Measurements from ENCODE around the gene AAMP.
A peak's percentile ranks its signal among the peaks of the same experiment; 100 is the strongest.

Gene AAMP

DNA sequence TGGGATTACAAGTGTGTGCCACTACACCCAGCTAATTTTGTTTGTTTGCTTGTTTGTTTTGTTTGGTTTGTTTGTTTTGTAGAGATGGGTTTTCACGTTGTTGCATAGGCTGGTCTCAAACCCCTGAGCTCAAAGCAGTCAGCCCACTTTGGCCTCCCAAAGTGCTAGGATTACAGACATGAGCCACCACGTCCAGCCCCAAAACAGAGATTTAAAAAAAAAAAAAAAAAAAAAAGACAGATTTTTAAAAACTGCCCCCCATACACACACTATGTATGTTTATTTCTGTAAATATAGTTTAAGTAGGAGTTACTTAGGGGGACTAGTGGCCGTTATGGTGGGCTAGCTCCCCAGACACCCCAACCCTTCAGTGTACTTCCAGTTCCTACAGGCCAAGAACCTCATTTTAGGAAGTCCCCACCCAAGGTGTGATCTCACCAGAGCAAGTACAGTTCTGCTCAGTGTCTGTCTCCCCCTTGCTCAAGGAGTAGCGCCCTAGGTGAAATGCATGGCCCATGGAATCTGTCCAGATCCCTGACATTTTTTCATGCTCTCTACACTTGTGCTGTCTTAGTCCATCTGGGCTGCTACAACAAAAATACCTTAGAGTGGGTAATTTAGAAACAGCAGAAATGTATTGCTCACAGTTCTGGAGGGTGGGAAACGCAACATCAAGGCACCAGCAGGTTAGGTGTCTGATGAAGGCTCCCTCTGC, 23.9 kb upstream of the AAMP start:
- no peak for DNase-seq

DNA sequence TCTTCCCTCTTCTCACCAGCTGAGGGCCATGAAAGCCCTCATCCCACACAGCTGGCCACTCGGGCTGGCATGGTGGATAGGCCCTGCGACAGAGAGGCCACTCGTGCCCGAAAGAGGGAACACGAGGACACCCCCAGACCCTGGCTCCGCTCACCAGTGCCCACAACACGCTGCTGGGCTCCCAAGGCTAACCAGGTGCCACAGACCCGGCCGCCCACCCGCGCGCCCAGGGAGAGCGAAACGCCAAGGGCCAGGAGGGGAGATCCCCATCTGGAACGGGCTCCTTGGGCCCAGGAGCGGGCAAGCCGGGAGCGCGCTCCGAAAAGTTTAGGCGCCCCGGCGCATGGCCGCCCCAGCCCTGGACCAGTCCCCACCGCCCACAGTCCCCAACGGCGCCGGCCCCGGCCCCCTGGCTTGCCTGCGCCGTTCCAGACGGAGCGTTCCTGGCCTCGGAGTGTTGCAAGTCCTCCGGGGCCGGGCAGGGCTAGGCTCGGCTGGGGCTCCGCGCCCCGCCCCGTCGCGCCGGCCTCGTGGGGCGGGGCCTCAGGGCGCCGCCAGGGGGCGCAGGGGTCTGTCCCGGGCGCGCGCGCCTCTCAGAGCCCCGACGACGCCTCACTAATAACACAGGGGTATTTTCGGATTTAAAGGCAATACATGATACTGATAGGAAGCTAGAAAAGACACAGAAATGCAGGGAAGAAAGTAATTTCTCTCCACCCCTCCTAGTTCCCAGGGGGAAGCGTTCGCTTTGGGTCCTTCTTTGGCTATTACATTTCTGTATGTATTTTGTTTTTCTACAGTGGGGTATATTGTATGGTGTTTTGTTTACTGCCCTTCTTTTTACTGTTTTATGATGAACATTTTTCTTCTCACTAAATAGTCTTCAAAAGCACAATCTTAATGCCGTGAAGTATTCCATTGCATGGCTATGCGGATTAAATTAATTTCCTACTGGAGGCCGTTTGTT, 22.4 kb upstream of the AAMP start, which contains the start of gene TMBIM1:
Gene TMBIM1 (minus strand): TSS at position 456 of the 967 bp plus-strand sequence. CDS start 10,362 bp downstream, outside the sequence.
- DNase-seq = peak; percentile 80

DNA sequence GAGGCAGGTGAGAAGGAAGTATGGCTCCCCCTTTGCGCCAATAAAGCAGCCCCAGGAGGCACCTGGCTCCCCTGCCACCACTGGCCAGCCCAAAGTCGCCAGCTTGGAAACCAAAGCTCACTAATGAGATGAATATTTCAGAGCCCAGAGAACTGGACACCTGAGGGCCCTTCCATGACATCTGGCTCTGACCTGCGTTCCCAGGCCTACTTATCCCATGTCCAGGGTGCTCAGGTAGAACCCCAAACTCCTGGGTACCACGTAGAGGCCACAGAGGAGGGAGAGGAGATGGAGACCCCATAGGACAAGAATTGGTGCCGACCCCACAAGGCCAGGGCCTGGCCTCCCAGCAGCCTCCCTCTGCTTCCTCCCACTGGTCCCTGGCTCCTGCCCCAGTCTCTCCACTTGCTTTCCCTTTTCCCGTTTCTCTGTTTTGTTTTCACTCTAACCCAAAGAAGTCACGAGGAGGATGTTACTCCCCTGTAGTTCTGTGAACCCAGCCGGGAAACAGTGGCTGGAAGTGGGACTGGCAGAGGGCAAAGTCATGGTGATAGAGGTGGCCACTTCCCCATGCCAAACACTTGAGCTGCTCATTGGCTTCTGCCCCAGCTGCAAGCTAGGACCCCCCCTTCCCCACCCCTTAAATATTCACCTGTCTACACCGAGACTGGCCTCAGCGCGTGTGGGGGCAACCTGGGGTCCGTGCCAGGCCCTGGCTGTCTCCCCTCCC, 21.5 kb upstream of the AAMP start:
- no peak for DNase-seq

DNA sequence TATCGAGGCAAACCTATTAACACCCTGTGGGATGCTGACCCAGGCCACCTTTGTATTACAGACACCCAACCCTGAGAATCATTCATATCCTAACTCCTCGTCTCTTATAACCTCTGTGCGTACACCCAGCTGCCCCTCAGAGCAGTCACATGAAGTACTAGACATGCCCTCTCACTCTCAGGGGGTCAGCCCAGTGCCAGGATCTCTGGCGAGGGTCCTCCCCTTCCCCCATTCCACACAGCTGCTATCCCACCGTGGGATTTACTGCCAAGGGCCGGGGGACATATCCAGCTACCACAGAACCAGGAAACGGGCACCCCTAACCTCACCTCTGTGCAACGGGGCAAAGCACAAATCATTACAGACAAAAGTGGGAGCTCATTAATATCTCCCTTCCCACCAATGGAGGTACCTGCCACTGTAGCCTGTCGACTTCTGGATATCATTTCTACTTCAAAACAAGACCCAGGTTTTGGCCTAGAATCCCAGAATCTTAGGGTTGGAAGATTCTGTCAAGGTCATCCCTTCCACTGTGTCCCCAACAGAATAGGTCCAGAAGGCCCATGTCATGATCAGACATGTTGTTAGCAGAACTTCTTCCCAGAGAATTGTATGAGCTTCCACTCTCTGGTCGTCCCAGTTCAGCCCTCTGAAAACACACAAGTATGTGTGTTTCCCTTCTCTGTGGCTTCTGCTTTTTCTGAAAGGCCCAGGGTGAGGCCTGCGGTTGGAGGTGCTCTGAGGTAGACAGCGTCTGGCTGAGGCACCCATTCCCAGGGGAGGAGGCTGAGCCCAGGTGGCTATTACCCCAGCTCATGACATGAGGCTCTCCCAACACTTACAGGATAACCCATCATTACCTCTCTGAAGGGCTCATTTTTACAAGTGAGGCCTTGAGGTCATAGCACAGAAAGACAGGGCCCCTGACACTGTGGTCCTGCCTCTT, 20.7 kb upstream of the AAMP start:
- DNase-seq = no peak

DNA sequence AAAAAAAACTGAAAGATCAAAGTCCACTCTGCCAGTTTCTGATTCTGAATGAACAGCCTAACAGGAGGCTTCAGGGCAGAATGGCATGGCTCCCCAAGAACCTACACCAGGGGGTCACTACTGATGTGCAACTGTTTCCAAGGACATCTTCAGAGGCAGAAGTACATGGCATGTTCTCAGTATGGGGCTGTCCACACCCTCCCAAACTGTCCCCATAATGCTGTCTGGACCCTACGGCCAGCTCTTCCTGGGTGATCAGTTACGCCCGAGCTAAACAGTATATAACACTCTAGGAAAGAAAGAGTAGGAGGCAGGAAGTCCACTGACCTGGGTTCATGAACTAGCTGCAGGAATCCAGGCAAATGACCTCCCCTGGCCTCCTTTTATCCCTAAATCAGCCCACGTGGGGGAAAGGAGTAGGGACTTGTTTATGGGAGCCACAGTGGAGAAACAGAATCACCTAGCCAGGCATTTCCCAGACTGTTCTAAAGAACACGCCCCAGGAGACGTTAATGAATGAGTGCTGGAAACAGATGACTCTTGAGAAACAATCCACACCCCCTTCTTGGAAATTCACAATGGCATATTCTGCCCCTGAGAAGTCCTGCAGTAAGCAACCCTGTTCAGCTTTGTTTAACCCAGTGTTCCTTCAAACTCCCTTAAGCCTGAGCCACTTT, 19.8 kb upstream of the AAMP start:
- DNase-seq = no peak

DNA sequence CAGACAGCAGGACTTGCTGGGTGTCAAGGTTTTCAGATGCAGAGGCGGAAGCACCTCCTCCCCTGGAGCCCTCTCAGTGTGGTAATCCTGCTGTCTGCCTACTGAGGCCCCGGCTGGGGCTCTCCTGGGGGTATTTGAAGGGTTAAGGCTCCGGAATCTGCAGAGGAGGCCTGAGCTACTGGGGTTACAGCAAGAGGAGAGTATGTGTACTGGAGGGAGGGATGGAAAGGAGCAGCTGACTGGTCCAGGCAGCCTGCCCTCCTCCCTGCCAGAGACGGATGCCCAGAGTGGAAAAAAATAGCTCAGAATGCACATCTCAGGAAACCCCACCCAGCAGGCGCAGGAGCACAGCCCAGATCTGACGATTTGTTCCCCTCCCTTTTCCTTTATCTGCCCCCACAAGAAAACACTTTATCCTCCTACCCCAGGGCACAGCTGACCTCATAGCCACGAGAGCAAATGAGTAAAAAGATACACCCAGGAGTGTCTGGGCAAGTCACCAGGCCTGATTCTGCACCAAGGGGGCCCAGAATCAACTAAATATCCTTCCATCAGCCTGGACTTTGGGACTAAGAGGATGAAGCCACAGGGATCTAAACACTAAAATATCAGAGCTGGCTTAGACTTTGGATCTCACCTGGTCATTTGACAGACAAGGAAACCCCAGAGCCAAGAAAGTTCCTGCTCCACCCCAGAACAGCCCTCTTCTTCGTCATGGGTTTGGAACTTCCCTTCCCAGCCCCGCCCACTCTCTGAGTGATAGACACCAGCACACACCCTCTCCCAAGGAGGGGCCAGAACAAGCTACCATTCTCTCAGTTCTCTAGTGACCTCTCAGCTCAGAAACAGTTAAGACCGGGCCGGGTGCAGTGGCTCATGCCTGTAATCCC, 16.9 kb upstream of the AAMP start:
- peak; percentile 67 for DNase-seq

DNA sequence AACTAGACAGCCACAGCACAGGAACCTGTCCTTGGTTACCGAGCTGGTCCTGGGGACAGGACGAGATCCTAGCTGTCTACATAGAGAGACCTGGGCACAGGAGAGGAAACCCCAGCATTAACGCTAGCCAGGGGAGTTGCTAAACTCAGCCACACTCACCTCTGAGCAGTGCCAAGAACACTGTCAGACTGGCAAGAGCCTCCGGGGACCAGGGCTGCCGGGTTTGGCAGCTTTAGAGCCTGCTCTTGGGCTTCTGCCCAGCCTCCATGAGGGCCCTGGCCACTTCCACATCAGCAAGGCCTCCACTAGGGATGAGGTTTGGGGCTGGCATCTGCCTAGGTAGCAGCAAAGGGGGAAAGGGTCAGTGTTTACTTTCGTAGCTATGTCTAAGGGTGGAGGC, 15.7 kb upstream of the AAMP start:
- DNase-seq = no peak

DNA sequence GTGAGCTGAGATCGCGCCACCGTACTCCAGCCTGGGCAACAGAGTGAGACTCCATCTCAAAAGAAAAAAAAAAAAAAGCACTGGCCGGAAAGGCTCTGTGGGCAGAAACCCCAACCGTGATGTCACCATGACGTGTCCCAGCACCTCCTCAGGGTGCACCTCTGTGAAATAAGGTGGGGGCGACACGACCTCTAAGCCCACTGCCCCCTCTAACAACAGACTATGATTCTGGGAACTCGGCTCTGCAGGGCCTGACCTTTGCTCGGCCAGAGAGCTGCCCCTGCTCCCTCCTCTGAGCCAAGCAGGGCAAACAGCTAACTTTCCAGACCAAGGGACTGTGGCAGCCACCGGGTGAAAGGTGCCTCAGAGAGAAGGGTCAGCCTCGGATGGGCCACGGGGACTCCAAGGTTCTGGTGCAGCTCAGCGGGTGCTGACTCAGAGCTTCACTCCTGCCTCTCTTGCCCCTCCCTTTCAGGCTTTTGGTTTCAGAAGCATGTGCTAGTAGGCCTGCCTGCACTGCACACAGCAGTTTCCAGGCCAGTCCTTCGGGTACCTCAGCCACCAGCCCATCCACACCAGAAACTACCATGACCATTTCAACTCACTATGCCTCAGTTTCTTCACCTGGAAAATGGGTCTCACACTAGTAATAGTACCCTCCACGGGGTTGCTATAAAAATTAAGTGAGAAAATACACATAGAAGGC, 14.3 kb upstream of the AAMP start:
- DNase-seq = peak; percentile 59

DNA sequence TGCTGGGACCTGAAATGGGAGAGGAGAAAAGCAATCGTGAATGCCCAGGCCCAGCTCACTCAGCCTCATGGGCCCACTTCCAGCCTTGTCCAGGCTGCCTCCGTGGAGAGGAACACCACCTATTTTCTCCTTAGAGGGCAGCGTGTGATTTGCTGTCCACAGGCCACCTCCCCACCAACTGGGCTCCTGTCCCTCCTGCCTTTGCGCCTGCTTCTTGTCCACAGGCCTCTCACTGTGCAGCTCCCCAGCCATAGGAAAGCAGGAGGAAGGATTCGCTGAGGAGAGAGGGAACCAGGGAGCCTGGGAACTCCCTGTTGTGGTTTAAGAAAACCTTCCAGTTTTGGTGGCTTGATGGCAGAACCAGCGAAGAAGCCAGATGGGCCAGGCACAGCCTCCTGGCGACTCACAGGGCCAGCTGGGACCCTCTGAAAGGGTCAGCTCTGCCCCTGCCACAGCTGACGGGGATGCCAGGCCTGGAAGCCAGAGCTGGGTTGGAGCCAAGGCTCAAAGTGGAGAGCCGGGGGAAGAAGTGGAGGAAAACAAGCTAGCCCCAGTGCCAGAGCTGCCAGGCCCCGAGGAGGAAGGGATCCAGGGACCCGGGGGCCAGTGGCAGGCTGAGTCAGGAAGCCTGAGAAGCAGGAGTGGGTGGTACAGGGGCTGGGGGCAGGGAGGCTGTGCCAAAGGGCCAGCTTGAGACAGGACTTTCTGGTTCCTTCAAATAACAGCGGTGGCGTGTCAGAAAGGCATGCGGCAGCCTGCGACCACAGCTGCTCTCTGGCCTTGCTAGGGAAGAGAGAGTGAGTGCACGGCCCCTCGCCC, 12.4 kb upstream of the AAMP start:
- DNase-seq = no peak

DNA sequence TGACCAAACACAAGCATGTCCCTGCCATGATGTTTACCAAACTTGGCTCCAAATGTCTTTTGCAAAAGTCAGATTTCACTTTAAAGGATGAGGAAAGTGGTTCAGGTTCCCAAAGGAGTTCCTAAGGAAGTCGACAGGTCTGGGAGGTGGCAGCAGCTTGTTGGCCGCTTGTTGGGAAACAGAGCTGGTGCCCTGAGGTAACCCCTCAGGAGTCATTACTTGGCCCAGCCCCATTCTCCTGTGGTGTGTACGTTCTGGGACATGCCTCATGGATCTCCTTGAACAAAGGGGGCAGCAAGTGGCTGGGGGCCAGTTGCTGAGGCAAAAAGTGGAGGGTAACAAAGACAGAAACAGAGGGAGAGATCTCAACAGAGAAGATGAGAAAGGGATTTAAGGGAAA, 11.5 kb upstream of the AAMP start:
- DNase-seq = no peak

DNA sequence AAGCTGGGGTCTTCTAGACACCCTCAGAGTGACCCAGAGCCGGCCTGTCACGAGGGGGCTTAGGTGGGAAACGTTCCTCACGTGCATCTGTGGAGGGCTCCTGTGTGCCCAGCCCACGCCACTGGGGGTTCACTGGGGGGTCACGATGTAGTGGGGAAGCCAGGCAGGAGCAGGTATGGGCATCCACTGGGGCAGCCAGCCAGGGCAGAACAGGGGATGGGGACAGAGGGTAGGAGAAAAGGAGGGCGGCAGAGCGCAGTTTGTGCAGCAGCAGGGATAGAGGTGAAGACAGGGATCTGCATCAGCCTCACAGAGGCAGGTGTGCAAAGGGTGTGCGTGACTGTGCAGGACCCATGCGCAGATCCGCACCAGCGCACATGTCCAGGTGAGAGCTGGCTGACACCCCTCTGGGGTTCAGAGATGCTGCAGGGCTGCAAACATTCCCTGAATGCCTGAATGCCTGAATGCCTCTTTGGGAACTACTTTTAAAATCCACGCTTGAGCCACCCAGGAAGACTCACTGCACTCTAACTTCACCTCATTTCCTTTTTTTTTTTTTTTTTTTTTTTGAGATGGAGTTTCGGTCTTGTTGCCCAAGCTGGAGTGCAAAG, 10.4 kb upstream of the AAMP start:
- DNase-seq = no peak

DNA sequence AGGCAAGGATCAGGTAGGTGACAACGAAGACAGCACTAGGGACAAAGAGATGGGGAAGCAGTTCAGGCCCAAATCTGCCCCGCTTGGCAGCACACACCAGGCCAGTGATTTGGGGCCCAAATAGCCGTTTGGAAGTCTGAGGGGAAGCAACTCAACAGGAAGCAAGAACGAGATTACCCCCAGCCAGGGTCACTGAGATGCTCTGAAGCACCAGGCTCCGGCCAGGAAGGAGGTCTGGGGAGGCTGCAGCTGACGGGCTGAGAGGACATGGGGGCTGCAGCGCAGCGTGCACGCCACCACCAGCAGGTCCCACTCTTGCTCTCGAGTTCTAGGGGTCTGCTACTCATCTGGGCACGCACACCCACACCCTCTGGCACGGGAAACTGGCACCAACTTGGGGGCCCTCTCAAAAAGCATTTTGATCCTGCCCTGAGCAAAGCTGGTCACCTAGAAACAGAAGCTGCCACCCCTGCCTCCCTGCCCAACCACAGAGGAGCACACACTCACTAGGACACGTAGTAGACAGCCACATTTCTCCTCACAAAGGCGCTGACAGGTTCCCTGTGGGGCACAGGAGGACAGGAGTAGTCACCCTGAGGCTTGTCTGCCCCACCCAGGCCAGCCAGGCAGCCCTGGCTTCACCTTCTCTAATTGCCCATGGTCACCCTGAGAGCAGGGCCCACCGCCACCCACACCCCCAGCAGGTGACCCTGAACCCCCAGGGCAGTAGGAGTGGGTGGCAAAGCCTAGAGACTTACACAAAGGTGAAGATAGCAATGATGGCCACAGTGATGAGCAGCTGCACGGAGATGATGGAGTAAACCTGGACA, 8.8 kb upstream of the AAMP start:
- DNase-seq = no peak

DNA sequence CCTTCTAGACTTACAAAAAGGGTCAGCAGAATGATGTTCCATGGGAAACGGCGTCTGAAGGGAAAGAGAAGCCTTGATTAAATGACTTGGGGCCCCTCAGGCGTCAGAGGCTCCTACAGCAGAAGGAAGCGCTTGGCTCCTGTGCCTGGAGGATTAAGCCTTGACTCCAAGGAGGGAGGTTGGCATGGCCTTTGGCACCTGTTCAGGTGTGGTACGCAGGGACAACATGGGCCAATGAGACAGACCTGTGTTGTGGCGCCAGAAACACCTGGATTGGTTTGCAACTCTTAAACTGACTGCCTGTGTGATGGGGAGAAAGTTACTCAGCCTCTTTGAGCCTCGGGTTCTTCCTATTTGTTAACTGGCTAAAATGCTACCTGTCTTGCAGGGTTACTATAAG, 8.0 kb upstream of the AAMP start:
- DNase-seq = no peak

DNA sequence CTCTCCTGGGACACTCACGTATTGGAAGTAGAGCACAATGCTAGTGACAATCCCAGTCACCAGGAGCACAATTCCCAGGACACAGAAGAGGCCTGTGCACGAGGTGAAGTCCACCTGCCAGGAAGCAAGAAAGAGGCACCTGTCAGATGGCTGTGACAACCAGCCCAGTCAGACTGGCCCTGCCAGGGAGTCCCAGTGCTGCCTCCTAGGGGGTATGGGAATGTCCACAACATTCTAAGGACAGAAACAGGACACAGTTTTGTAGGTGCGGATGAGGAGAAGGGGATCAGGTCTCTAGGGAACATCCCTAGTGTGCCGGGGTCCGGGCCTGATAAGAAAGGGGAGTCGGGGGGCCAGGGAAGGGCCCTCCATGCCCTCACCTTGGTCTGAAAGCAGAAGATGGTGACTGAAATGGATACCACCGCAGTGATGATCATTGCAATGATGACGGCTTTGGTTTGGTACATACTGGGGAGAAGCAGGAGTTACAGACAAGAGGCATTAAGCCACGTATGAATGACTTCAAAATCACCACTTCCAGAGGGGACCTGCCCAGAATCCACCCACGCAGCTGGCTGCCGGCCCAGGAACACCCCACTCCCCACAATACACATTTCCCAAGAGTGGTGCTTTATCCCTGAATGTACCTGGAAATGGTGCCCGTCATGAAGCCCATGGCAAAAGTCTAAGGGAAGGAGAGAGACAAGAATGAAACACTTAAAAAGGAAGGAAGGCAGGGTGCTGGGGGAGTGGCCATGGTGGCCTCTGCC, 7.2 kb upstream of the AAMP start:
- DNase-seq = no peak

DNA sequence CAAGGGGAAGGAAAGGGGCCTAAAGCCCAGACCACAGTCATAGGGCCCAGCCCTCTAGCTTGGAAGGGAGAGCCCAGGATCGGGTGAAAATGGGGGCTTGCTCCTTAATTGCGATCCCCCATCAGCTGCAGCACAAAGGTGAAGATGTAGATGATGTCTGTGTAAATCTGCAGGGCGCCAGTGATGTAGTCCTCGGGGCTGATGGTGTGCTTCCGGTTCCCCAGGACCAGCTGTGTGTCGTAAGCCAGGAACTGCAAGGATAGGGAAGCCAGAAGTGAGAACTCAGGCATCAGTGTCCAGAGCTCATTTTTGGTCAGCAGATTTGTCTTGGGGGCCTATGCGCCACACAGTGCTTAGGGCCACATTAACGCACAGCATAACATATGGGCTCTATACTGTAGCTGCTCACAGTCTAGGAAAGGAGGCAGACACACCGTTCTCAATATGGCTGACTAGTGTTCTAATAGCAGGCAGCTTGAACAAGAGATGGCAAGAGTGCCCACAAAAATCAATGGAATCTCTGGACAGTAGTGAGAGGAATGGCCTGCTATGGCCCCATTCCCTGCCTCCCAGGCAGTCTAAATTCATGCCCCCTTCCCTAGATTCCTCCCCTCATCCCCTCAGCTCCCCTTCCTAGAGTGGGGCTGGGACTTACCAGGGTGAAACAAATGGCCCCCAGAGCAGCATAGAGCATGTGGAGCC, 5.6 kb upstream of the AAMP start:
- no peak for DNase-seq

DNA sequence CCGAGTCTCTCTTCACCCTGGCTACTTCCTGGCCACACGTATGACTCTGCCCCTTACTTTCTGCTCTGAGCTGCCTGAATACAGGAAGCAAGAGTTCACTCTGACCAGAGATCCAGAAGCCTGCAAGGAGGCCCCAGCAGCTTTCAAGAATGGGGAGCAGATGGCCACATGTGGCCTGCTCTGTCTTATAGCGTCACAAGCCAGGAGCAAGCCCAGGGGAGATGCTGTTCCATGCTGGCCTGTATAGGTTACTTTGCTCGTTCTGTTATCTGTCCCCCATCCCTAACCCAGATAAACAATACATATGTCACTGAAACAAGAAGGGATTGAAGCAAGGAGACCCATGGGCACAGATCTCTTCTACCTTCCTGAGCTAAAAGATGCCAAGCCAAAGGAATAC, 4.6 kb upstream of the AAMP start:
- DNase-seq = no peak
